Skeletal muscle tissue (tissue), 4 donors: ENCODE data around the gene GNB5. TPM values are rescaled to one million over a fixed set of nuclear protein-coding genes. Genes with fewer than 3 reads are reported as not detected.

ENCODE experiments used
- H3K27ac ChIP-seq: one replicate; pipeline ENCODE4 v1.7.0; 2013; ENCODE audit warnings: mild to moderate bottlenecking, low read depth, low read length, inconsistent platforms
- H3K27me3 ChIP-seq, 3 donors: one replicate each; pipeline ENCODE4 v1.7.0; 2013; ENCODE audit warnings: low read length in 3 of 3; ENCODE audit not compliant: control insufficient read depth in 3 of 3, insufficient read depth in 3 of 3
- H3K36me3 ChIP-seq, 3 donors: one replicate each; pipeline ENCODE4 v1.7.0; 2013; ENCODE audit warnings: low read length in 3 of 3; ENCODE audit not compliant: control insufficient read depth in 3 of 3, insufficient read depth in 3 of 3
- H3K4me1 ChIP-seq, 3 donors: one replicate each; pipeline ENCODE4 v1.7.0; 2013; ENCODE audit warnings: low read length in 3 of 3, mild to moderate bottlenecking in 3 of 3; ENCODE audit not compliant: control insufficient read depth in 3 of 3, insufficient read depth in 3 of 3
- H3K4me3 ChIP-seq, 3 donors: one replicate each; pipeline ENCODE4 v1.7.0; 2013; ENCODE audit warnings: low read length in 3 of 3
- H3K9ac ChIP-seq, 3 donors: one replicate each; pipeline ENCODE4 v1.7.0; 2013; ENCODE audit warnings: low read length in 3 of 3, mild to moderate bottlenecking in 3 of 3, moderate library complexity in 2 of 3, low read depth in 1 of 3
- H3K9me3 ChIP-seq, 3 donors: one replicate each; pipeline ENCODE4 v1.7.0; 2013; ENCODE audit warnings: low read length in 3 of 3; ENCODE audit not compliant: control insufficient read depth in 3 of 3
- total RNA-seq: library from RNA; depleted of rRNA; stranded (reverse); fragments of >200 nt; gene quantifications from one replicate; pipeline ENCODE4 v1.2.3, GENCODE V29; 2014
- donor health status: Osteomylitis.

The GNB5 gene
- total RNA-seq, 1 donor from 2014 or later: 2.6 TPM

- H3K9ac ChIP-seq: no peak overlapping the region
- peaks cover 0 to 9% (median 9%) of the 10 kb centered on the region in 3 donors for H3K4me1 ChIP-seq
- H3K27ac ChIP-seq: no peak overlapping the region
- no peak overlapping the region for H3K4me3 ChIP-seq
- no peaks in the 10 kb centered on the region for H3K9me3 ChIP-seq
- no peaks in the 10 kb centered on the region for H3K27me3 ChIP-seq
- H3K36me3 ChIP-seq: no peaks in the 10 kb centered on the region
Measured at GRCh38 chr15:52136442-52136980, 54.7 kb downstream of the GNB5 start.

- Histone ChIP-seq H3K9ac (no peak overlapping the region), H3K4me3 (no peak overlapping the region), H3K4me1 (peaks cover 0 to 9% (median 7%) of the 10 kb centered on the region in 3 donors), H3K27me3 (no peaks in the 10 kb centered on the region), H3K9me3 (no peaks in the 10 kb centered on the region), H3K27ac (no peak overlapping the region), H3K36me3 (no peaks in the 10 kb centered on the region)
Measured at GRCh38 chr15:52134502-52135144, 56.6 kb downstream of the GNB5 start.

- H3K9ac ChIP-seq: no peak overlapping the region
- H3K9me3 ChIP-seq: no peaks in the 10 kb centered on the region
- H3K36me3 ChIP-seq: no peaks in the 10 kb centered on the region
- H3K4me3 ChIP-seq: no peak overlapping the region
- H3K4me1 ChIP-seq: peaks cover 0 to 9% (median 6%) of the 10 kb centered on the region in 3 donors
- H3K27me3 ChIP-seq: no peaks in the 10 kb centered on the region
- H3K27ac ChIP-seq: no peak overlapping the region
Measured at GRCh38 chr15:52133510-52134220, 57.5 kb downstream of the GNB5 start.

- Histone ChIP-seq H3K4me3 (no peak overlapping the region), H3K9ac (no peak overlapping the region), H3K9me3 (no peaks in the 10 kb centered on the region), H3K27me3 (no peaks in the 10 kb centered on the region), H3K27ac (no peak overlapping the region), H3K36me3 (no peaks in the 10 kb centered on the region), H3K4me1 (peaks cover 0 to 9% (median 2%) of the 10 kb centered on the region in 3 donors)
Measured at GRCh38 chr15:52132066-52132465, 59.1 kb downstream of the GNB5 start.

GRCh38 chr15:52128568-52128967 lies 62.6 kb downstream of the GNB5 start:
- no peaks in the 10 kb centered on the region for H3K36me3 ChIP-seq
- H3K27me3 ChIP-seq: no peaks in the 10 kb centered on the region
- no peaks in the 10 kb centered on the region for H3K4me1 ChIP-seq
- H3K9ac ChIP-seq: no peak overlapping the region
- H3K4me3 ChIP-seq: no peak overlapping the region
- H3K9me3 ChIP-seq: no peaks in the 10 kb centered on the region
- no peak overlapping the region for H3K27ac ChIP-seq

- Histone ChIP-seq H3K9ac (no peak overlapping the region), H3K27me3 (no peaks in the 10 kb centered on the region), H3K36me3 (no peaks in the 10 kb centered on the region), H3K9me3 (no peaks in the 10 kb centered on the region), H3K4me3 (no peak overlapping the region), H3K27ac (no peak overlapping the region), H3K4me1 (no peaks in the 10 kb centered on the region)
Measured at GRCh38 chr15:52124270-52124880, 66.8 kb downstream of the GNB5 start.

- no peaks in the 10 kb centered on the region for H3K27me3 ChIP-seq
- no peak overlapping the region for H3K27ac ChIP-seq
- no peak overlapping the region for H3K4me3 ChIP-seq
- H3K9ac ChIP-seq: no peak overlapping the region
- H3K9me3 ChIP-seq: no peaks in the 10 kb centered on the region
- no peaks in the 10 kb centered on the region for H3K4me1 ChIP-seq
- H3K36me3 ChIP-seq: no peaks in the 10 kb centered on the region
Measured at GRCh38 chr15:52121896-52122295, 69.3 kb downstream of the GNB5 start.

GRCh38 chr15:52121006-52121405 lies 70.2 kb downstream of the GNB5 start:
- H3K27me3 ChIP-seq: no peaks in the 10 kb centered on the region
- no peak overlapping the region for H3K27ac ChIP-seq
- H3K4me1 ChIP-seq: no peaks in the 10 kb centered on the region
- no peaks in the 10 kb centered on the region for H3K36me3 ChIP-seq
- no peaks in the 10 kb centered on the region for H3K9me3 ChIP-seq
- H3K9ac ChIP-seq: no peak overlapping the region
- H3K4me3 ChIP-seq: no peak overlapping the region

- H3K4me1 ChIP-seq: no peaks in the 10 kb centered on the region
- H3K9ac ChIP-seq: no peak overlapping the region
- H3K9me3 ChIP-seq: no peaks in the 10 kb centered on the region
- H3K4me3 ChIP-seq: no peak overlapping the region
- H3K27ac ChIP-seq: no peak overlapping the region
- peaks cover 0 to 3% (median 0%) of the 10 kb centered on the region in 3 donors for H3K27me3 ChIP-seq
- no peaks in the 10 kb centered on the region for H3K36me3 ChIP-seq
Measured at GRCh38 chr15:52120488-52120887, 70.7 kb downstream of the GNB5 start.
